Kidney epithelial cell (primary cell): ENCODE results near the gene PRKAR1B. TPM values are rescaled to one million over a fixed set of nuclear protein-coding genes. Genes with fewer than 3 reads are reported as not detected.

Experiments
- DNase-seq: peaks from one replicate; pipeline ENCODE4 v3.0.0-alpha.2; 2010; ENCODE audit warnings: low read depth
- H3K27me3 ChIP-seq: 2 replicates; pipeline ENCODE4 v1.6.0; 2011; ENCODE audit warnings: low read length; ENCODE audit not compliant: control insufficient read depth, insufficient read depth
- H3K36me3 ChIP-seq: 2 replicates; pipeline ENCODE4 v1.5.1; 2011; ENCODE audit warnings: low read length; ENCODE audit not compliant: control insufficient read depth, insufficient read depth
- H3K4me3 ChIP-seq: 2 replicates; pipeline ENCODE4 v1.5.1; 2011; ENCODE audit warnings: low read depth, mild to moderate bottlenecking, control low read depth, low read length
- total RNA-seq: library from RNA; depleted of rRNA; stranded (reverse); fragments of >200 nt; gene quantifications from 2 replicates; pipeline ENCODE4 v1.2.3, GENCODE V29; 2015
- TF ChIP-seq, protein P1 (sequence below): IDR thresholded peaks from 2 replicates; pipeline ENCODE4 v1.5.1; 2011; ENCODE audit warnings: mild to moderate bottlenecking, moderate library complexity, low read length, control low read depth, inconsistent platforms; ENCODE audit not compliant: insufficient read depth, poor library complexity, severe bottlenecking

Gene PRKAR1B
- total RNA-seq, 1 donor from 2014 or later, result 23.8 TPM

DNA sequence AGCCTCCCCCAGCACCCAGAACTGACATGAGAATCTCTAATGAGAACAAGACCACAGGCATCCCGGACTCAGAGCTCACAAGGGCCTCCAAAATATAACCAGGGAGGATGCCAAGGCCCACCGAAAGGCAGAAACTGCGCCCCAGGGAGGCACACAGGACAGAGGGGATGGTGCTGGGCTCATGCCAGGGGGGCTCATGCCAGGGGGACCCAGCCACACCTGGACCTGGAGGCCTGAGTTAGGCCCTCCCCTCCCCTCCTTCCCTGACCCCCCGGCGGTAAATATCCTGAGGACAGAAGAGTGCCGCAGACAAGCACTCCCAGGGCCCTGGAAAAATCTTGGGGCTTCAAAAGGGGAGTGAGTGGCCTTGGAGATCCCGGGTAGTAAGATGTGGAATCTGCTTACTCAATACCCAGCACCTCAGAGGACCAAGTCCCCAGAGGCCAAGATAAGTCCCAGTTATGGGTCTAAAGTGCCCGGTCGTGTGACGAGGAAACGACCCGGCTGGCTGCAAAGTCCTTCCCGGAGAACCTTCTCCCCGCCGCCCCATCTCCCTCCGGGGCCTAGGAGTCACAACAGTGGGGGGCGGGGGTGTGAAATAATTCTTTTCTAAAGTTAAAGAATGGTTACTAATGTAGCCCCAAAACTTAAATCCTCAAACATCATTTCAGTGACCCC is 219.3 kb downstream of the PRKAR1B start:
- DNase-seq, result no peak
- no peaks in the 10 kb centered on the region for H3K27me3 ChIP-seq
- H3K4me3 ChIP-seq, result no peak overlapping the region
- no peaks in the 10 kb centered on the region for H3K36me3 ChIP-seq
- TF ChIP-seq, protein P1, sequence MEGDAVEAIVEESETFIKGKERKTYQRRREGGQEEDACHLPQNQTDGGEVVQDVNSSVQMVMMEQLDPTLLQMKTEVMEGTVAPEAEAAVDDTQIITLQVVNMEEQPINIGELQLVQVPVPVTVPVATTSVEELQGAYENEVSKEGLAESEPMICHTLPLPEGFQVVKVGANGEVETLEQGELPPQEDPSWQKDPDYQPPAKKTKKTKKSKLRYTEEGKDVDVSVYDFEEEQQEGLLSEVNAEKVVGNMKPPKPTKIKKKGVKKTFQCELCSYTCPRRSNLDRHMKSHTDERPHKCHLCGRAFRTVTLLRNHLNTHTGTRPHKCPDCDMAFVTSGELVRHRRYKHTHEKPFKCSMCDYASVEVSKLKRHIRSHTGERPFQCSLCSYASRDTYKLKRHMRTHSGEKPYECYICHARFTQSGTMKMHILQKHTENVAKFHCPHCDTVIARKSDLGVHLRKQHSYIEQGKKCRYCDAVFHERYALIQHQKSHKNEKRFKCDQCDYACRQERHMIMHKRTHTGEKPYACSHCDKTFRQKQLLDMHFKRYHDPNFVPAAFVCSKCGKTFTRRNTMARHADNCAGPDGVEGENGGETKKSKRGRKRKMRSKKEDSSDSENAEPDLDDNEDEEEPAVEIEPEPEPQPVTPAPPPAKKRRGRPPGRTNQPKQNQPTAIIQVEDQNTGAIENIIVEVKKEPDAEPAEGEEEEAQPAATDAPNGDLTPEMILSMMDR, result no peak

DNA sequence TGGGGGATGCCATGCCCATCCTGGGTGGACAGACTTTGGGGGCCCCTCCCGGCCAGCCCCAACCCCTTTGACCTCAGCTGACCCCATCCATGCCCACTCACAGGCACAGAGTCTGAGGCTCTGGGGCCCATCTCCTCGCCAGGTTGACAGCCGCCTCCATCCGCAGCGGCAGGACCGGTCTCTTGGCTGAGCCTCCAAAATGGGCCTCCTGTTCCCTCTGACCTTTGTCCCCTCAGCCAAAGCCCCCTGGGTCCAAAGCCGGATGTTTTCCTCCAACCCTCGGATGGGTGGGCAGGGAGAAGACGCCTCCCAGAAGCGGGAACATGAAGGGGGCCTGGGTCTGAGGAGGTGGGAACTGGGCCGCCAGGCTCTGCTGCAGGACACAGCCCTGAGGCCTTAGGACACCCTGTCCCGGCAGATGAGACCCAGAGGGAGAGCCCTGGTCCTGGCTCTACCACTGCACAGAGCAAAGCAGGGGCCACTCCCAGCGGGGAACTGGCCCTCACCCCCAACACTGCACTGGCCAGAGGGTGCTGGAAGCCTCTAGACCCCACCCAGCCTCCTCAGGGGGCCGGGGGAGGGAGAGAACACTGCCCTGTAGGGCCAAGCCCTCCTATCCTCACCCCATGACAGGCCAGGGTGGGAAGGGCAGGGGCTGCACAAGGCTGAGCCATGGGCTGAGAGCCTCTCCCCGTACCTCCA is 220.0 kb downstream of the PRKAR1B start:
- no peak for DNase-seq
- no peaks in the 10 kb centered on the region for H3K36me3 ChIP-seq

DNA sequence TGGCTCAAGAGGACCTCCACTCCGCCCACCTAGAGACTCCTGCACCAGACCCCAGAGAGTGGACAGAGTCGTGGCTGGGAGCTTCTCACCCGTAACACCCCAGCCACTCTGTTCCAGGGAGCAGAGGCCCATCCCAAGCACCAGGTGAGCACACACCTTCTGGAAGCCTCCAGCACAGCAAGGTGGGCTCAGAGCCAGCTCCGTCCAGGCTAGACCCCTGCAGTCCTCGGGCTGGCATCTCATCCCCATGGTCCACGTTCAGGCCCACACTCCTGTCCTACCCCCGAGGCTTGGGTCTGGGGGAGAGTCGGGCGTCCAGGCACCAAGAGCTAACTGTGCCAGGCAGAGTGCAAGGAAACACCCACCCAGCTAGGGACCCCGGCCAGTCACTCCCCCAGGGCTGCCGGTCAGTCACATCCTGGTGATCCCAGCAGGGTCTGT is 220.7 kb downstream of the PRKAR1B start:
- DNase-seq, result no peak
- no peaks in the 10 kb centered on the region for H3K27me3 ChIP-seq
- TF ChIP-seq, protein P1, result no peak
- H3K36me3 ChIP-seq, result no peaks in the 10 kb centered on the region
- H3K4me3 ChIP-seq, result no peak overlapping the region

More for the DNA sequence above, 220.0 kb downstream of the PRKAR1B start:
- H3K4me3 ChIP-seq, result no peak overlapping the region
- TF ChIP-seq, protein P1, result no peak
- H3K27me3 ChIP-seq, result no peaks in the 10 kb centered on the region

DNA sequence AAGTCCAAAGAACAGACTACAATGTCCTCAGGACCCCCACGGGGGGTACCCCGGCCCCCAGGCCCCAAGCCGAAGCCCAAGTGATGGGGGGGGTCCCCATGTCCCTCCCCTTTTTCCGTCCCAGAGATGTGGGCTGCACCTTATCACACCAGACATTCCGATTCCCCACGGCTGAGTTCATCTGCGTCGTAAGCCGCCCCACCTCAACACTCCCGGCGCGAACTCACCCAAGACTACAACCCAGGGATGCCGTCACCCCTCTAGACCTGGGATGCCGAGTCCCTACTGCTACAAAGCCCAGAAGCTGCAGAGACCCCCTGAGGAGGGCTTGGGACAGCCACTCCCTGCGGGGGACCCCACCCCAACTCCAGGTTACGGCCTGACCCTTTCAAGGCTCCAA is 221.9 kb downstream of the PRKAR1B start:
- TF ChIP-seq, protein P1, result no peak
- Histone ChIP-seq H3K4me3 (no peak overlapping the region), H3K27me3 (no peaks in the 10 kb centered on the region), H3K36me3 (peaks cover under 1% of the 10 kb centered on the region)
- DNase-seq, result no peak

DNA sequence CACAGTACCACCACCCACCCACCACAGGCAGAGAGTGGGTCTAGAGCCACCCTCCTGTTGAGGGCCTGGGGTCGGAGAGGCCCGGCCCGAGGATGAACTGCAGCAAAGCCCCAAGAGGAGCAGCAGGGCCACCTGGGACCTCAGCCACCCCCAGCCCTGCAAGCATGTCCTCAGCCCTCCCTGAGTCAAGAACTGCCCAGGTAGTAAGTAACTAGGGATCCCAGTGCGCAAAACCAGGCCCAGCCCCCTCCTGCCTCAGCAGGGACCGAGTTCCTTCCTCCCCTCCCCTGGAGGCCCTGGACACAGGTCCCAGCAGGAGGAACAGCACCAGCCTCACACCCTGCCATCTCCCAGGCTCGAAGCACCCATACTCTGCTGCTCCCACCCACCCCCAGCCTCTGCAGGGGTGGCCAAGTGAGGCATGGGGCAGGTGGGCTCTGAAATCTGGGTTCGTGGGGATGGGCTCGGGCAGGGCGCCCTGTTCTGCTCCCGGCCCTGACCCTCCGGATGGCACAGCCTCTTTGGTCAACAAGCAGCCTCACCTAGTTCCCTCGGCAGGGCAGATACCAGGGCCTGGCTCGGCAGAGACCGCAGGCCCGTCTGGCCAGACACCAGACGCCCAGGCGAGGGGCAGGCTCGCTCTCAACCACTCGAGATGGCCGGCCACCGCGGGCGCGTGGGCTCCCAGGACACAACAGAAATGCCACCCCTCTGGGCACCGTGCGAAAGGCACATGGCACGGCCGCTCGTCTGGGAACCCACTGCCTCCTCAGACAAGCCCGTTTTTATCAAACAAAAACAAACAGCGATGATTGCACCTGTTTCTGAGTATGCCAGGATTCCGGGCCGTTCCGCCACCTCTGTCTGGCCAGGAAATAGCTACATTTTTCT is 222.6 kb downstream of the PRKAR1B start:
- Histone ChIP-seq H3K36me3 (peaks cover 1% of the 10 kb centered on the region), H3K4me3 (no peak overlapping the region), H3K27me3 (no peaks in the 10 kb centered on the region)
- TF ChIP-seq, protein P1, result no peak
- no peak for DNase-seq
